ENCODE results near the gene THSD1. TPM values are rescaled to one million over a fixed set of nuclear protein-coding genes. Genes with fewer than 3 reads are reported as not detected.
"Not testable (repeated sequence)": the region's sequence is repeated elsewhere in the genome, so short reads cannot be mapped to it uniquely, and the experiment has no call there.

Gene THSD1
- total RNA-seq, 1 donor from 2014 or later = 0.63 TPM

- TF ChIP-seq, protein P1, sequence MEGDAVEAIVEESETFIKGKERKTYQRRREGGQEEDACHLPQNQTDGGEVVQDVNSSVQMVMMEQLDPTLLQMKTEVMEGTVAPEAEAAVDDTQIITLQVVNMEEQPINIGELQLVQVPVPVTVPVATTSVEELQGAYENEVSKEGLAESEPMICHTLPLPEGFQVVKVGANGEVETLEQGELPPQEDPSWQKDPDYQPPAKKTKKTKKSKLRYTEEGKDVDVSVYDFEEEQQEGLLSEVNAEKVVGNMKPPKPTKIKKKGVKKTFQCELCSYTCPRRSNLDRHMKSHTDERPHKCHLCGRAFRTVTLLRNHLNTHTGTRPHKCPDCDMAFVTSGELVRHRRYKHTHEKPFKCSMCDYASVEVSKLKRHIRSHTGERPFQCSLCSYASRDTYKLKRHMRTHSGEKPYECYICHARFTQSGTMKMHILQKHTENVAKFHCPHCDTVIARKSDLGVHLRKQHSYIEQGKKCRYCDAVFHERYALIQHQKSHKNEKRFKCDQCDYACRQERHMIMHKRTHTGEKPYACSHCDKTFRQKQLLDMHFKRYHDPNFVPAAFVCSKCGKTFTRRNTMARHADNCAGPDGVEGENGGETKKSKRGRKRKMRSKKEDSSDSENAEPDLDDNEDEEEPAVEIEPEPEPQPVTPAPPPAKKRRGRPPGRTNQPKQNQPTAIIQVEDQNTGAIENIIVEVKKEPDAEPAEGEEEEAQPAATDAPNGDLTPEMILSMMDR (conservative IDR thresholded peaks at IDR 0.05) = no peak
- H3K9me3 Mint-ChIP-seq = no peaks in the 10 kb centered on the region
- no peak for DNase-seq (ENCODE audit: extremely low spot score, unreplicated experiment)
- H3K4me3 Mint-ChIP-seq = no peak overlapping the region
- H3K27ac Mint-ChIP-seq = no peak overlapping the region
- H3K36me3 Mint-ChIP-seq = peaks cover 45% of the 10 kb centered on the region
- no peaks in the 10 kb centered on the region for H3K27me3 Mint-ChIP-seq
- no peaks in the 10 kb centered on the region for H3K4me1 Mint-ChIP-seq (ENCODE audit: unreplicated experiment)
Observed at GRCh38 chr13:52421216-52421615, 15.2 kb upstream of the THSD1 start.

DNA sequence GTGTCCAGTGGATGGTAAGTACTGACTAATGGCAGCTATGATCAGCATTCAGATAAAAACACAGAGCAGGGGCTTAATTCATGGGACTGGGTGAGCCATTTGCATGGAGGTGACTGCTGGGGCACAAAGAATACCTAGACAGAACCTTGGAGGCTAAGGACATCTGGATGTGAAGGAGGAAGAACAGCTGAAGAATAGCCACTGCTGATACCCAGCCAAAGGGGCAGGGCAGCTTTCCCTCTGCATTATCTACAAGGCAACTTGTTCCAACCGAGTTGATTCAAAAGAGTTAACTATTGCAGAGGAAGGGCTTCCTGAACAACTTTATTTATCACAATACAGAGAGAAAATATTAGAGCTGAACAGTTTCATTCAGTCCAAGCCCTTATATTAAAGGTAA lies 13.1 kb upstream of the THSD1 start:
- Mint-ChIP-seq H3K9me3 (no peaks in the 10 kb centered on the region), H3K36me3 (peaks cover 50% of the 10 kb centered on the region), H3K4me1 (ENCODE audit: unreplicated experiment) (no peaks in the 10 kb centered on the region), H3K27me3 (no peaks in the 10 kb centered on the region), H3K27ac (no peak overlapping the region), H3K4me3 (no peak overlapping the region)
- TF ChIP-seq, protein P1 (conservative IDR thresholded peaks at IDR 0.05) = no peak
- no peak for DNase-seq (ENCODE audit: extremely low spot score, unreplicated experiment)

GRCh38 chr13:52414963-52415362 lies 9.0 kb upstream of the THSD1 start:
- TF ChIP-seq, protein P1 (conservative IDR thresholded peaks at IDR 0.05) = no peak
- no peaks in the 10 kb centered on the region for H3K9me3 Mint-ChIP-seq
- H3K36me3 Mint-ChIP-seq = peaks cover 41% of the 10 kb centered on the region
- no peaks in the 10 kb centered on the region for H3K27me3 Mint-ChIP-seq
- H3K27ac Mint-ChIP-seq = peak overlapping the region; percentile 68
- no peak overlapping the region for H3K4me3 Mint-ChIP-seq
- no peak for DNase-seq (ENCODE audit: extremely low spot score, unreplicated experiment)
- peaks cover 7% of the 10 kb centered on the region for H3K4me1 Mint-ChIP-seq (ENCODE audit: unreplicated experiment)

- peaks cover 35% of the 10 kb centered on the region for H3K36me3 Mint-ChIP-seq
Observed at GRCh38 chr13:52414051-52414450, 8.1 kb upstream of the THSD1 start.

DNA sequence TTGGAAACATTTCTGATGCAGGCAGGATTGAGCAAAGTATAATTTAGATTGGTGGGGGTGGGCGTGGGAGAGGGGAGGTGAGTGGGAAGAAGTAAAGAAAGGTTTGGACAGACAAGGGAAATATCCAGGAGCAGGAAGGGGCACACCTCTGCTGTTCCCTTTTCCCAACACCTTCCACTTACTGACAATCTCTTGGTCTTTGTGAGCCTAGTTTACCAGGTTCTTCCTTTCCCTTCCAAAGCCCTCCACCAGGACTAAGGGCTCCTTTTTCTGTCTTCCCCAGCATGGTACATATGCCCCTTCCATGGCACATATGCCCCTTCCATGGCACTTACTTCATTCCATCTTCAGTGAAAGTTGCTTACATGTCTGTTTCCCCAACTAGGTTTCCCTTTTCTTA lies 6.2 kb upstream of the THSD1 start:
- H3K27me3 Mint-ChIP-seq = peaks cover 3% of the 10 kb centered on the region
- H3K36me3 Mint-ChIP-seq = peaks cover 29% of the 10 kb centered on the region
- no peaks in the 10 kb centered on the region for H3K9me3 Mint-ChIP-seq
- peaks cover 7% of the 10 kb centered on the region for H3K4me1 Mint-ChIP-seq (ENCODE audit: unreplicated experiment)
- DNase-seq (ENCODE audit: extremely low spot score, unreplicated experiment) = no peak
- TF ChIP-seq, protein P1 (conservative IDR thresholded peaks at IDR 0.05) = no peak
- no peak overlapping the region for H3K27ac Mint-ChIP-seq
- no peak overlapping the region for H3K4me3 Mint-ChIP-seq

More at GRCh38 chr13:52414051-52414450, 8.1 kb upstream of the THSD1 start:
- H3K4me3 Mint-ChIP-seq = no peak overlapping the region
- no peak overlapping the region for H3K27ac Mint-ChIP-seq
- TF ChIP-seq, protein P1 (conservative IDR thresholded peaks at IDR 0.05) = no peak
- DNase-seq (ENCODE audit: extremely low spot score, unreplicated experiment) = no peak
- H3K4me1 Mint-ChIP-seq (ENCODE audit: unreplicated experiment) = peaks cover 7% of the 10 kb centered on the region
- no peaks in the 10 kb centered on the region for H3K27me3 Mint-ChIP-seq
- no peaks in the 10 kb centered on the region for H3K9me3 Mint-ChIP-seq

DNA sequence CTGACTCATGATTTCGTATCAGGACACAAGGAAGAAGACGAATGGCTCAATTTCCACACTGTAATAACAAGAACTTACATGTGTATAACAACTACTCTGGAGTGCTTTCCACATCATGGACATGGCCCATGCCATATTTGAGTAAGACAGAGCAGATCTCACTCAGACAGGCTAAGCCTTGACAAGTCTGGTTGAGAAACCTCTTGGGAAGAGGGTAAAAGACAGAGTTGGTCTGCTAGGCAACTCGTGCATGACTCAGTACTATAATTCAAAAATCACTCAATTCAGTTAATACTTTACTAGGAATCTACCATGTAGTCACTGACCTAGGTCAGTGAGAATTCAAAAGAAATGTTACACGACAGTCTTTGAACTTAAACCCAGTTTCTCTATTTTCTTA lies 5.7 kb upstream of the THSD1 start:
- TF ChIP-seq, protein P1 (conservative IDR thresholded peaks at IDR 0.05) = no peak
- Mint-ChIP-seq H3K36me3 (peaks cover 29% of the 10 kb centered on the region), H3K27ac (peak overlapping the region; percentile 0), H3K4me3 (no peak overlapping the region), H3K27me3 (peaks cover 8% of the 10 kb centered on the region), H3K4me1 (ENCODE audit: unreplicated experiment) (peaks cover 7% of the 10 kb centered on the region), H3K9me3 (no peaks in the 10 kb centered on the region)
- DNase-seq (ENCODE audit: extremely low spot score, unreplicated experiment) = no peak

GRCh38 chr13:52408071-52408658 lies 2.2 kb upstream of the THSD1 start:
- peaks cover 16% of the 10 kb centered on the region for H3K36me3 Mint-ChIP-seq
- not testable (repeated sequence) for DNase-seq (ENCODE audit: extremely low spot score, unreplicated experiment); H3K4me3 Mint-ChIP-seq; H3K9me3 Mint-ChIP-seq; H3K4me1 Mint-ChIP-seq (ENCODE audit: unreplicated experiment); H3K27ac Mint-ChIP-seq
- H3K27me3 Mint-ChIP-seq = peaks cover 33% of the 10 kb centered on the region

GRCh38 chr13:52407436-52407835 lies 1.5 kb upstream of the THSD1 start:
- Mint-ChIP-seq H3K27me3 (peaks cover 40% of the 10 kb centered on the region), H3K4me3 (peak overlapping the region; percentile 52), H3K36me3 (peaks cover 16% of the 10 kb centered on the region)
- not testable (repeated sequence) for H3K9me3 Mint-ChIP-seq; DNase-seq (ENCODE audit: extremely low spot score, unreplicated experiment); H3K4me1 Mint-ChIP-seq (ENCODE audit: unreplicated experiment); H3K27ac Mint-ChIP-seq

Data from type B pancreatic cell (in vitro differentiated cells).